ENCODE measurements around the gene IFITM5.

GRCh38 chr11:285894-286220 lies 13.5 kb downstream of the IFITM5 start:
- TF ChIP-seq CTCF (IDR thresholded peaks at IDR 0.05), result no peak
- no peak for TF ChIP-seq EP300 (IDR thresholded peaks at IDR 0.05)
- no peak for TF ChIP-seq POLR2AphosphoS5 (IDR thresholded peaks at IDR 0.05)
- TF ChIP-seq POLR2A (IDR thresholded peaks at IDR 0.05), result no peak

Data from sigmoid colon (tissue), 4 donors.